T-helper 1 cell treated with Interleukin-12 subunit alpha and Interleukin-12 subunit beta and Interleukin-4 antibody, amounts not matched to agents 30 μg/mL and 1 μg/mL, for 36 hours (primary cell): ENCODE data around the gene CCDC28B.
A peak's percentile ranks its signal among the peaks of the same experiment; 100 is the strongest.

ENCODE experiments used
- H3K27ac Mint-ChIP-seq: one replicate; pipeline ENCODE4 v1.8.0; 2021; ENCODE audit warnings: mild to moderate bottlenecking, mixed read lengths
- H3K27me3 Mint-ChIP-seq: one replicate; pipeline ENCODE4 v1.8.0; 2021; ENCODE audit warnings: low read depth, mixed read lengths
- H3K36me3 Mint-ChIP-seq: one replicate; pipeline ENCODE4 v1.8.0; 2021; ENCODE audit warnings: low read depth, mixed read lengths
- H3K4me1 Mint-ChIP-seq: one replicate; pipeline ENCODE4 v1.8.0; 2021; ENCODE audit warnings: low read depth, mixed read lengths
- H3K4me3 Mint-ChIP-seq: one replicate; pipeline ENCODE4 v1.8.0; 2021; ENCODE audit warnings: mild to moderate bottlenecking, moderate library complexity, mixed read lengths
- H3K9me3 Mint-ChIP-seq: one replicate; pipeline ENCODE4 v1.8.0; 2021; ENCODE audit warnings: mixed read lengths

The CCDC28B gene

DNA sequence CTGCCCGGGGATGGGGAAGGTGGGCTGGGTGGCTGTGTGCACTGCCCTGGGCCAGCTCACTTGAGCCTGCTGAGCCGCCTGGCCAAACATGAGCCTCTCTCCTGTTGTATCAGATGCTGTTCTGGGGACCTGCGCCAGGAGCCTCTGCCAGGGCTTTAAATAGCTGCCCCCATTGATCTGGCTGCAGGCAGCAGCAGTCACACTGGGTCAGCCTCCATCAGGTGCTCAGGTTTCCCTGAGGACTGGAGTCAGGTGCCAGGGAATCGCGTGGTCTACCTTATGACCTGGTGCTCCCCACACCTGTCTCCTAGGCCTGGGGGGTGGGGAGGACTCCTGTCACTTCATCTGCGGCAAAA, 700 bp upstream of the CCDC28B start:
- Mint-ChIP-seq H3K36me3 (peaks cover 33% of the 10 kb centered on the region), H3K27me3 (no peaks in the 10 kb centered on the region), H3K4me3 (peak overlapping the region; percentile 83), H3K9me3 (no peaks in the 10 kb centered on the region), H3K4me1 (peaks cover 55% of the 10 kb centered on the region), H3K27ac (no peak overlapping the region)

DNA sequence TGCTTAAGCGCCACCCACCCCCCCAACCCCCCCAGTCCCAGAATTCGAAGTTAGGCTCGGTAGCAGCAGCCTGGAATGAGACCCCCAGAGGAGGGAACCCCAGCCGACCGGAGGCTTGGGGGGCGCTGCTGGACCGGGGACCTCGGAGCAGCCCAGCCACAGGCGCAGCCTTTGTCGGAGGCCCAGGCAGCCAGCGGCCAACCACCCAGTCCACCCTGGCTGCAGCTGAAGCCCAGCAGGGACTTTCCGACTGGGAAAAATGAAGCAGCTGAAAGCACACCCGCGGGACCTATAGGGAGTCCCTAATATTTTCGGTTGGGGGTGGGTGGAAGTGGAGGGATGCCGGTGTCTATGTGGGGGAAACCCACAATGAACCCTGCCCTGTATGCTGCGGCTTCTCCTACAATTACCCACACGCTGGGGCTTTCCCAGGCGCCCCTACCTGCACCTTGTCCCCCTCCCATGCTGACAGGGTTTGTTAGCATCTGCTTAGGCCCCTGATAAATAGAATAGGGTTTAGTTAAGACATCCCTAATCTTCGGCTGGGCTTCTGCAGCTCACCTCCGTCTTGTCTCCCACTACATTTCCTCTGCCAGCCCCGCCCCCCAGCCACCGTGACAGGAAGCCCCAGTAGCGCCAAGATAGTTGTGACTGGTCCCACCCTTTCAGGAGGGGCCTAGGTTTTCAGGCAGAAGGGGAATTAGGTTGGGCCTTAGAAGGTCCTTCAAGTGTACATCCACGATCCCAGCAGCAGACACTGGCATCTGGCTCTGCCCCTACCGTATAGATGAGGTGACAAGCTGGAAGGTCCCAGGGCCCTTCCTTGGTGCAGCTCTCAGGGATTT, 838 bp downstream of the CCDC28B start:
- Mint-ChIP-seq H3K4me1 (peaks cover 45% of the 10 kb centered on the region), H3K9me3 (no peaks in the 10 kb centered on the region), H3K36me3 (peaks cover 20% of the 10 kb centered on the region), H3K27me3 (no peaks in the 10 kb centered on the region), H3K27ac (peak overlapping the region; percentile 78), H3K4me3 (peak overlapping the region; percentile 83)

DNA sequence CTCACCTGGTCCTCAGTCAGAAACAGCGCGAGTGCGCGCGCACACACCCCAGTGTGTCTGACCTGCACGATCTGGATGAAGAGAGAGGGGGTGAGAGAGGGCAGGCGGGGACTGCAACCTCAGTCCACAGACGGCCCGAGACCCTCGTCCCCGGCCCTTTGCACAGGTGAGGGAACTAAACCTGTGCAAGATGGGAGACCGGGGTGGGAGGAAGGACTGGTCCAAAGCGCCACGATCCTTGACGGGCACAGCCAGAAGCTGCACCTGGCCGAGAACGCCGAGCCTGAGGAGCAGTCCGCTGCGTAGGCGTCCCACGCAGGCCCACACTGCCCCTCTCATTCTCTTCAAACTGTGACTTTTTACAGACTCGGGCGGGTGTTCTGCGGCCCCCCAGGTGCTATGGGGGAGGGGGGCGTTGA, 4.6 kb downstream of the CCDC28B start:
- peaks cover 2% of the 10 kb centered on the region for H3K36me3 Mint-ChIP-seq
- H3K27ac Mint-ChIP-seq, result peak overlapping the region; percentile 31
- H3K9me3 Mint-ChIP-seq, result no peaks in the 10 kb centered on the region
- no peaks in the 10 kb centered on the region for H3K27me3 Mint-ChIP-seq
- H3K4me3 Mint-ChIP-seq, result peak overlapping the region; percentile 83
- peaks cover 31% of the 10 kb centered on the region for H3K4me1 Mint-ChIP-seq

DNA sequence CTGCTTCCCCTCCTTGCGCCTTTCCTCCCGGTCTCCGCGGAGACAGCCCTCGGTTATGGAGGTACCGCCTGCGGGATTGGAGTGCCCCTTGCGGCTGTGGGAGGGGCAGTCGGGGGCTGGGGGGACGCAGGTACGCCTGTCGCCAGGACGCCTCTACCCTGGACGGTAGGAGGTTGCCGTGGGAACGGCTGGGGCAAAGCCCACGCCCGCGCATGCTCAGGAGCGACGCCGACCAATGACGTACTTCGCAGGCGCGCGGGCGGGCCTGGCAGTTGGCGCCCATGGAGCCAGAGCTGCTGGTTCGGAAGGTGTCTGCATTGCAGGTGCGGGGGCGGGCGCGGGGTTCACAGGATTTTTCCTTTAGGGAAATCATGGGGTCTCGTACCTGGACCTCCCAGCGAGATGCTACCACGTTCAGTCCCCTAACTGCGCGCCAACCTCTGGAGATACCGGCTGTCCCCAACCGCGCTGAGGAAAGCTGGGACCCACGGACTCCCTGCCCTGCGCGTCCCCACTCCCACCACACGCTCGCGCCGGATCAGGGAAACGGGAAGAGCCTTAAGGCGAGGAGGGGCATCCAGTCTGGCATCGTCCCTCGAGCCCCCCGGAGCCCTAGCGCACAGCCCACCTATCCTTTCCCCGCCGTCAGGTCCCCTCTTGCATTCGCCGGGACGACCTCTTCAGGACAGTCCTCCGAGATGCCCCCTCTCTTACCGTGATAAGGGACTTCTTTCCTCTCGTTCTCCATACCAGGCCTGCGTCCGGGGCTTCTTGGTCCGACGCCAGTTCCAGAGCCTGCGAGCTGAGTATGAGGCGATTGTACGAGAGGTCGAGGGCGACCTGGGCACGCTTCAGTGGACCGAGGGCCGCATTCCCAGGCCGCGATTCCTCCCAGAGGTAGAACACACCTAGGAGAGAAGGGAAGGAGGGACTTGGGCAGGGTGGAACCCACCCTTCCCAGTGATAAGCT, 5.3 kb downstream of the CCDC28B start, which contains the start of gene IQCC:
IQCC (plus strand) TSS at position 271 of the 970 bp plus-strand sequence; CDS start at position 282, 11 bp downstream.
- peaks cover 26% of the 10 kb centered on the region for H3K4me1 Mint-ChIP-seq
- H3K27ac Mint-ChIP-seq, result peak within 1 kb of the TSS; percentile 80
- H3K9me3 Mint-ChIP-seq, result no peaks in the 10 kb centered on the region
- no peaks in the 10 kb centered on the region for H3K27me3 Mint-ChIP-seq
- peaks cover 2% of the 10 kb centered on the region for H3K36me3 Mint-ChIP-seq
- H3K4me3 Mint-ChIP-seq, result peak within 1 kb of the TSS; percentile 83

DNA sequence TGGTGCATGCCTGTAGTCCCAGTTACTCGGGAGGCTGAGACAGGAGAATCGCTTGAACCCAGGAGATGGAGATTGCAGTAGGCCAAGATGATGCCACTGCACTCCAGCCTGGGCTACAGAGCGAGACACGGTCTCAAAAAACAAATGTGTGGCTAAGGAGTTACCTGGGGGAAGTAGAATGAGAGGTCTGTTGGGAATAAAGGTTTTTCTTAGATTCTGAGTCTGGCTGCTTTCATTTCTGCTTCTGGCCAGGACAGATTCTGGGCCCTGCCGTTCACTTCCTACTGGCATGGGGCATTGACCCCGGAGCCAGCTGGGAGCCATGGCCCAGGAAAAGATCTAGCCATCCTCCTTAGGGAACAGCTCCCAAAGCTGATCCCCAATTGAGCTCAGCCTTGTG, 8.1 kb downstream of the CCDC28B start:
- H3K27me3 Mint-ChIP-seq, result no peaks in the 10 kb centered on the region
- H3K36me3 Mint-ChIP-seq, result peaks cover 2% of the 10 kb centered on the region
- H3K27ac Mint-ChIP-seq, result no peak overlapping the region
- no peak overlapping the region for H3K4me3 Mint-ChIP-seq
- peaks cover 11% of the 10 kb centered on the region for H3K4me1 Mint-ChIP-seq
- H3K9me3 Mint-ChIP-seq, result no peaks in the 10 kb centered on the region

DNA sequence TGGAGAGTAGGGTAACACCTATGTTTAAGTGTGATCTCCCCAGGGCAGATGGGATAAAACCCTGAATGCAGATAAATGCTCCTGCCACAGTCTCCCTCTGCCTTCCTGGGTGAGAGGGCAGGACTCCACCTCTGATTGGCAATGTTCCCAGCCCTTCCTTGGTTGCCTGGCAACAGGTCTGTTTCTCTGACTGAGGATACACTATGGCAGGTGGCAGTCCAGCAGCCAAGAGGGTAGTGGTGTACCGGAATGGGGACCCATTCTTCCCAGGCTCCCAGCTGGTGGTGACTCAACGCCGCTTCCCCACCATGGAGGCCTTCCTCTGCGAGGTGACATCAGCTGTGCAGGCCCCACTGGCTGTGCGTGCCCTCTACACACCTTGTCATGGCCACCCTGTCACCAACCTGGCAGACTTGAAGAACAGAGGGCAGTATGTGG, 8.5 kb downstream of the CCDC28B start, which contains the start of gene DCDC2B:
DCDC2B (plus strand) TSS at position 199 of the 438 bp plus-strand sequence; CDS start at position 204, 5 bp downstream.
- H3K27ac Mint-ChIP-seq, result no peak within 1 kb of the TSS
- no peaks in the 10 kb centered on the region for H3K27me3 Mint-ChIP-seq
- peaks cover 2% of the 10 kb centered on the region for H3K36me3 Mint-ChIP-seq
- H3K9me3 Mint-ChIP-seq, result no peaks in the 10 kb centered on the region
- H3K4me3 Mint-ChIP-seq, result no peak within 1 kb of the TSS
- peaks cover 11% of the 10 kb centered on the region for H3K4me1 Mint-ChIP-seq

DNA sequence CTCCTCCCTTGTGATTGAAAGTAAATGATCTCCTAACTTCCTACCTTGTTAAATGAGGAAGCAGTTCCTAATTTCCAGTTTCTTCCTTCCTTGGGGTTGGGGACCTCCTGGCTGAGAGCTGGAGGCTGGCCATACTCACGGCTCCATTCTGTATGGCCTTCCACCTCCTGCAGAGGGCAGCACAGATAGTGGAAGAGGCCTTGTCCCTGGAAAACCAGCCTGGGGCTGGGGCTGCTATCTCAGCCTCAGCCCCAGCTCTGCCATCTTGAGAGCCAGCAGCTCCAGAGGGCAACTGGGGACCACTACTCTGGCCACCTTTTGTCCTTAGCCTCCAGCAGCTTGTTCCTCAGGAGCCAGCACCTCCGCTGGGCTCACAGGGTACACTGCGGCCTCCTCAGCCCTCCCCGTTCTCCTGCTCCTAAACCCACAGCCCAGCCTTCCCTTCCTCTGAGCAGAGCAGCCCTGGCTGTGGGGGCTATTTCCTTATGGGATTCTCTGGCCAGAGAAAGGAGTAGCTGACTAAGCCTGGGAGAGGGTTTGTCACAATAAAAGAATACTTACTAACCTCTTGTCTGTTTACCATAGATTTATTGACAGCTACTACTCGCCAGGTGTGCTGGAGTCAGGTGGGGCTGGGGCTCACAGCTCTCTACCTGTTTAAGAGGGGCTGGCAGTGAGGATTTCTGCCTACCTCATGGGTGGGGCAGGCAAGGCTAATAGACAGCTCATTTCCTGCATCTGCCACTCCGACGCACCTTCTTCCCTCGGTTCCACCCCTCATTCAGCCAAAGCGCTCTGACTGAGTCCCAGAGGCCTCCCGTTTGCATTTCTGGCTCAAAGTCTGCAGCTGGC, 15.5 kb downstream of the CCDC28B start:
- Mint-ChIP-seq H3K4me1 (peaks cover 13% of the 10 kb centered on the region), H3K4me3 (no peak overlapping the region), H3K36me3 (peaks cover 6% of the 10 kb centered on the region), H3K27me3 (no peaks in the 10 kb centered on the region), H3K9me3 (no peaks in the 10 kb centered on the region), H3K27ac (peak overlapping the region; percentile 67)

DNA sequence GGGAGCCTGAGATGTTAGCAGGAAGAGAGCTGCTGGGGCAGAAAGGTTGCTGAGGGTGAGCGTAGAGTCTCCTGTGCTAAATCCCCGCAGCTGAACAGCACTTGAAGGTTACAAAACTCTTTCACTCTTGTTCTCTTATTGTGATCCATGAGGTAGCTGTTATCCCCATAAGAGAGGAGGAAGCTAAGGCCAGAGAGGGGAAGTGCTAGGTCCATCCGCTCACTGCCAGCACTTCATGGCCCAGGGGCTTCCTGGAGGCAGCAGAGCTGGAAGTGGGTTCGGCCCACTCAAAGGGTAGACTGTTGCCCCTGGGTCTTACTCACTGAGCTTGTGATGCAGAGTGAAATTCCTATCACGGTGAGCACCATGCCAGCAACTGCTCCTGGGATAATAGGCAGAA, 16.2 kb downstream of the CCDC28B start:
- Mint-ChIP-seq H3K27ac (peak overlapping the region; percentile 67), H3K9me3 (no peaks in the 10 kb centered on the region), H3K4me3 (no peak overlapping the region), H3K4me1 (peaks cover 20% of the 10 kb centered on the region), H3K36me3 (peaks cover 6% of the 10 kb centered on the region), H3K27me3 (no peaks in the 10 kb centered on the region)

DNA sequence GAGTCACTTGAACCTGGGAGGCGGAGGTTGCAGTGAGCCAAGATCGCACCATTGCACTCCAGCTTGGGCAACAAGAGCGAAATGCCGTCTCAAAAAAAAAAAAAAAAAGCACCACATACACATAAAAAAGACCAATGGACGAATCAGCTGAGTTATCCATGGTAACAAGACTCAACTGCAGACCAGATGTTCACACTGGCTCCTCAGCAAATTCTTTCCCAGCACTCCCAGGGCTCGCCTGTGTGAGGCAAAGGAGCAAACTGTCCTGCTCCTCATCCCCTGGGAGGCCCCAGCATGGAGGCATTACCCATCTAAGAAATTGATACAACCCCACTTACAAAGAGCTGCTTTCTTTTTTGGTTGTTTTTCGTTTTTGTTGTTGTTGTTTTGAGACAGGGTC, 18.6 kb downstream of the CCDC28B start:
- H3K36me3 Mint-ChIP-seq, result peaks cover 9% of the 10 kb centered on the region
- no peak overlapping the region for H3K27ac Mint-ChIP-seq
- peaks cover 26% of the 10 kb centered on the region for H3K4me1 Mint-ChIP-seq
- no peaks in the 10 kb centered on the region for H3K9me3 Mint-ChIP-seq
- no peaks in the 10 kb centered on the region for H3K27me3 Mint-ChIP-seq
- no peak overlapping the region for H3K4me3 Mint-ChIP-seq

DNA sequence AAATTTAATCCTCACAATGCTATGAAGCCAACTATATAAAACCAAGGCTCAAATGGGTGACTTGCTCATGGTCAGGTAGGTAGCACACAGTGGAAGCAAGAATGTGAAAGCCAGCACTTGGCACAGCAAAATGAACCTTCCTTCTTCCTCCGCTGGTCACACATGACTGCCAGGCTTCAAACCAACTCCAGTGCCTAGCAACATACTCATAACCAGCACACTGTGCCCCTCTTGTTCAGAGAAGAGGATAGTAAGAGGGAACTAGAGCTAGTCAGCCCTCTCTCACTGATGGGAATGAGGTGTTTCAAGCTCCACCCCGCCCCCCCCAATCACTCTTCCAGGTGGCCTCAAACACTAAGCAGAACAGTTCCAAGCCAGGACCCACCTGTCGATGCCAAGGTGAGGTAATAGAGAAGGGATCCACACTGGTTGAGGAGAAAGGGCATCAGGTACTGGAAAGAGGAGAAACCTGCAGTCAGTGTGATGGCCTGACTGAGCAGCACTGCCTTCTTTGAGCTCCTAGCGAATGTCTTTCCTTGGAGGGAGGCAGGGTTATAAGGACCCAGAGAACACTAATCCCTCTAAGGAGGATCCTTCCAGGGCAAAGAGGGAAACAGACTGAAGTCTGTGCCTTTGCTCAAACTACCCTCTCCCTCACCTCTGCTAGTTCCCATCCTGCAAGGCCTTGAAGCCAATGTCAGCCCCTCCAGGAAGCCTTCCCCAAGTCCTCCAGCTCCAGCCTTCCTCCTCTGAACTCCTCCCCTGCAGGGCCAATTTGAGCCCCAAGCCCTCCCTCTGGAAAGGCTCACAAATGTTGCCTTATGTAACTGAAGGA, 20.6 kb downstream of the CCDC28B start:
- Mint-ChIP-seq H3K27me3 (no peaks in the 10 kb centered on the region), H3K4me1 (peaks cover 26% of the 10 kb centered on the region), H3K9me3 (no peaks in the 10 kb centered on the region), H3K4me3 (peak overlapping the region; percentile 95), H3K27ac (peak overlapping the region; percentile 95), H3K36me3 (peaks cover 16% of the 10 kb centered on the region)

DNA sequence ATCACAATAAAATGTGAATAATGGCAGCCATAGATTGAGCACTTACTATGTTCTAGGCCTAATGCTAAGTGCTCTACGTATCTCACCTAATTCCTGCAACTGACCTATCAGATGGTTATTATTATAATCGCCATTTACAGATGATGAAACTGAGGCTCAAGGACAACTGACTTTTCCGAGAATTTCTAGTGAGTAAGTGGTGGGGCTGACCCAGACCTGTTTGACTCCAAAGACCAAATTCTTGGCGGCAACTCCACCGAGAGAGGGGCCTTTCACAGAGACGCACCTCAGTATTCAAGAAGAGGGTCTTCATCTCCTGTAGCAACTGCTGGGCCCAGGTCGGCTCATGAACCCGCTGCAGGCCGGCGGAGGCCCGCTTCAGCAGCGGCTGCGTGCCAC, 21.2 kb downstream of the CCDC28B start:
- H3K9me3 Mint-ChIP-seq, result no peaks in the 10 kb centered on the region
- no peaks in the 10 kb centered on the region for H3K27me3 Mint-ChIP-seq
- peaks cover 18% of the 10 kb centered on the region for H3K36me3 Mint-ChIP-seq
- H3K4me1 Mint-ChIP-seq, result peaks cover 24% of the 10 kb centered on the region
- peak overlapping the region; percentile 95 for H3K4me3 Mint-ChIP-seq
- H3K27ac Mint-ChIP-seq, result peak overlapping the region; percentile 95

DNA sequence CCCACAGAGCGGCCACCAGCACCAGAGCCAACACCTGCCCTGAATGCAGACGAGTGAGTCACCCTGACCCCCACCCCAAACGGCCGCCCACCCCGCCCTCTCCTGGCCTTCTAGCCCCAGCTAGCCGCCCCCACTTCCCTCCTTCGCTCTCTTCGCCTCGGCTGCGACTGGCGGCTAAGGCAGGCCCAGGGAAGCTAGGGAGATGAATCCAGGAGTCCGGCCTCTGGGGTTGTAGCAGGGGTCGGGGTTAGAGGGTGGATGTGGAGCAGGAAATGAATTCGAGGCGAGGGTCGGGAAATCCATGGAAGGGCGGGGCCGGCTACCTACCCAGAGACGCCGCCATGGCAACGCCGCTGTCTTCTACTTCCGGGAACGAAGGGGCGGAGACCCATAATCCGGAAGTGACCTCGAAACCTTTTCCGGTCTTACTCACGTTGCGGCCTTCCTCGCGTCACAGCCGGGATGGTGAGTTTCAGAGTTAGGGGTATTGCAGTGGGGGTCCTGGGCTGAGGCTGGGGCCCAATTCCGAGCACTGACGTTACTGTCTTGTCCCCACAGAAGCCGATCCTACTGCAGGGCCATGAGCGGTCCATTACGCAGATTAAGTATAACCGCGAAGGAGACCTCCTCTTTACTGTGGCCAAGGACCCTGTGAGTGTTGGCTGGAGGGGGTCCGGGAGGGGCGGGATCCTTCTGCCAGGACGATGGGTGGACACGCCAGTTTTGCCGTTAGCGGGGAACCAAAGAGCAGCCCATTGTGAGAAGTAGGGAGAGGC, 21.8 kb downstream of the CCDC28B start, which contains the start of the genes EIF3I and TMEM234:
EIF3I (plus strand) TSS at position 428 of the 776 bp plus-strand sequence; CDS start at position 463, 35 bp downstream.
TMEM234 (minus strand) TSS at position 374 of the 776 bp plus-strand sequence; CDS start at position 343, 31 bp downstream.
- H3K36me3 Mint-ChIP-seq, result peaks cover 18% of the 10 kb centered on the region
- peak within 1 kb of the TSS; percentile 95 for H3K4me3 Mint-ChIP-seq
- no peaks in the 10 kb centered on the region for H3K27me3 Mint-ChIP-seq
- H3K27ac Mint-ChIP-seq, result peak within 1 kb of the TSS; percentile 95
- peaks cover 24% of the 10 kb centered on the region for H3K4me1 Mint-ChIP-seq
- no peaks in the 10 kb centered on the region for H3K9me3 Mint-ChIP-seq
